Measurements from ENCODE around the gene ESRRA. TPM values are rescaled to one million over a fixed set of nuclear protein-coding genes. Genes with fewer than 3 reads are reported as not detected.

ESRRA gene
- total RNA-seq, 5 donors from 2014 or later (not counting 1 experiment from before 2014, with no cell fraction given) = 20.2 to 43.1 (median 39.7) TPM

DNA sequence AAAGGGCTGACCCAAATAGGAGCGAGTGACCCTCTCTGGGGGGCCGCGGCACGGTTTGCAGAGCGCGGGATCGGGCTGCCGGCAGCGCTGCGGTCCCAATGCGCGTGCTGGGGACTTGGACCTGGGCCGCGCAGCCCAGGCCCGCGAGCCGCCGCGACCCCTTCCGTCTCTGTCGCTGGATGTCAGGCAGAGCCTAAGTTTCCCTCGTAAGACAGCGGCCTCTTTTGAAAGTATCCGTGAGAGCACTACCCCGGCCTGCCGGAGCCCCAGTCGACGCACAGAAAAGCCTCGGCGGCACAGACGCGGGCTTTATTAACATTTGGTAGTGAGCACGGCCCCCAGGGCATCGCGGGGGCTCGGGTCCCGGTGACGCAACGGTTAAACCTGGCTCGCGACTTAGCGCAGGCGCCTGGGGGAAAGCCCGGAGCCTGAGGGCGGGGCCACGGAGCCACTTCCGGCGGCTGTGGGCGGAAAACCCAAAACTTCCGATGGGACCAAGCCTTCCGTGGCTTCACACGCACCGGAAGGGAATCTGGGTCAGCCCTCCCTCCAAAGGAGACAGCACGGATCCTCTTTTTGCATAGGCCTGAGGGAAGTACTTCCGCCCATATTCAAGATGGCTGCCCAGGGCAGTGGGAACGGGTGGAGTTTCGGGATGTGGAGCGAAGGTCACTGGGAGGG lies 35.6 kb upstream of the ESRRA start:
- H3K9me3 ChIP-seq = no peaks in the 10 kb centered on the region
- H3K27ac Mint-ChIP-seq = peak overlapping the region; percentile 95 to 97
- peak overlapping the region; percentile 95 for H3K27ac ChIP-seq (ENCODE audit: low read length)
- DNase-seq (peak; percentile 95 to 99 (median 97)), ATAC-seq (replicated peaks in 1 of 4) (peak; percentile 73 to 80 (median 79))
- H3K4me3 ChIP-seq (ENCODE audit: control insufficient read depth in 1 of 2, extremely low read depth in 1 of 2, low read length in 1 of 2) = peak overlapping the region; percentile 88 to 90
- peak overlapping the region; percentile 92 to 95 (median 93) for H3K4me3 Mint-ChIP-seq
- no peaks in the 10 kb centered on the region for H3K27me3 Mint-ChIP-seq
- peaks cover 5 to 41% of the 10 kb centered on the region in 2 experiments for H3K4me1 ChIP-seq (ENCODE audit: control insufficient read depth in 1 of 2, extremely low read depth in 1 of 2, insufficient read depth in 2 of 2, low read length in 2 of 2)
- H3K36me3 Mint-ChIP-seq = no peaks in the 10 kb centered on the region
- ChIA-PET CTCF (interaction anchor here (0.5 to 2.5 kb wide), 8 partner anchors 15 to 519 kb away, joined by 3 to 7 read pairs (median 3); partner anchors contain the start of genes BAD (in 1 of the 2) and GPR137 (in 1 of the 2)), POLR2A (interaction anchor here in 1 of 2 donors (1.1 to 1.7 kb wide), 3 partner anchors 15 to 84 kb away, joined by 3 to 5 read pairs (median 4); partner anchors contain the start of genes PRDX5, STIP1 and TRMT112)
- no peaks in the 10 kb centered on the region for H3K27me3 ChIP-seq (replicated peaks in 1 of 2; ENCODE audit: control insufficient read depth in 2 of 2, extremely low read depth in 1 of 2, insufficient read depth in 2 of 2, low read length in 1 of 2)
- H3K9me3 Mint-ChIP-seq = no peaks in the 10 kb centered on the region
- H3K36me3 ChIP-seq (ENCODE audit: control insufficient read depth in 2 of 2, extremely low read depth in 1 of 2, insufficient read depth in 1 of 2, low read length in 1 of 2) = peaks cover 0 to 4% of the 10 kb centered on the region in 2 donors
- peaks cover 22 to 31% (median 23%) of the 10 kb centered on the region in 3 donors for H3K4me1 Mint-ChIP-seq
- WGBS (ENCODE audit: insufficient coverage) = under 1% methylated on average over 58 of the region's 58 CpGs

GRCh38 chr11:64275031-64275800 lies 30.1 kb upstream of the ESRRA start:
- Histone ChIP-seq H3K27ac (ENCODE audit: low read length) (no peak overlapping the region), H3K27me3 (replicated peaks in 1 of 2; ENCODE audit: control insufficient read depth in 2 of 2, extremely low read depth in 1 of 2, insufficient read depth in 2 of 2, low read length in 1 of 2) (no peaks in the 10 kb centered on the region), H3K4me3 (ENCODE audit: control insufficient read depth in 1 of 2, extremely low read depth in 1 of 2, low read length in 1 of 2) (no peak overlapping the region), H3K36me3 (ENCODE audit: control insufficient read depth in 2 of 2, extremely low read depth in 1 of 2, insufficient read depth in 1 of 2, low read length in 1 of 2) (peaks cover 6 to 18% of the 10 kb centered on the region in 2 donors), H3K9me3 (no peaks in the 10 kb centered on the region), H3K4me1 (ENCODE audit: control insufficient read depth in 1 of 2, extremely low read depth in 1 of 2, insufficient read depth in 2 of 2, low read length in 2 of 2) (peaks cover 0 to 19% of the 10 kb centered on the region in 2 experiments)
- ATAC-seq (replicated peaks in 1 of 4) = no peak
- ChIA-PET CTCF (no interaction called here), POLR2A (interaction anchor here in 1 of 2 donors (0.7 kb wide), 1 partner anchor 9 kb away, joined by 6 read pairs; the partner anchor contains the start of gene BAD)
- Mint-ChIP-seq H3K36me3 (peaks cover 6% of the 10 kb centered on the region), H3K27ac (no peak overlapping the region), H3K4me1 (peaks cover 5 to 9% (median 7%) of the 10 kb centered on the region in 3 donors), H3K9me3 (no peaks in the 10 kb centered on the region), H3K27me3 (no peaks in the 10 kb centered on the region), H3K4me3 (no peak overlapping the region)
- 99% methylated on average over 10 of the region's 15 CpGs for WGBS (ENCODE audit: insufficient coverage)
- no peak for DNase-seq

DNA sequence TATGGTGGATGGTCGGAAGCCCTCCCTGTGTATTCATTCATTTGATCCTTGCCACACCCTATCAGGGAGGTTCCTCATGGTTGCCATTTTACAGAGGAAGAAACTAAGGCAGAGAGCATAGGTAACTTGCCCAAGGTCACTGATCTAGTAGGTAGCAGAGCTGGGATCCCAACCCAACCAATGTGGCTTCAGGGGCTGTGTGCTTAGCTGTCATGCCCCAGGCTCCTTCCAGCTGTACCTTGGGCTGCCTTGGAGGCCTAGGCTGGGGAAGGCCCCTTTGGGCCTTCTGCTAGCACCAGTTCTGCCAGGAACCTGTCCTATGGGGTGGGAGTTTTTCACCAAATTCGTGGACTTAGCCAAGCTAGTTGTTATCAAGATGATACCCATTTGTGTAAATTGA lies 29.5 kb upstream of the ESRRA start:
- Histone ChIP-seq H3K4me1 (ENCODE audit: control insufficient read depth in 1 of 2, extremely low read depth in 1 of 2, insufficient read depth in 2 of 2, low read length in 2 of 2) (peaks cover 0 to 13% of the 10 kb centered on the region in 2 experiments), H3K4me3 (ENCODE audit: control insufficient read depth in 1 of 2, extremely low read depth in 1 of 2, low read length in 1 of 2) (no peak overlapping the region), H3K27ac (ENCODE audit: low read length) (no peak overlapping the region), H3K9me3 (no peaks in the 10 kb centered on the region), H3K27me3 (replicated peaks in 1 of 2; ENCODE audit: control insufficient read depth in 2 of 2, extremely low read depth in 1 of 2, insufficient read depth in 2 of 2, low read length in 1 of 2) (no peaks in the 10 kb centered on the region), H3K36me3 (ENCODE audit: control insufficient read depth in 2 of 2, extremely low read depth in 1 of 2, insufficient read depth in 1 of 2, low read length in 1 of 2) (peaks cover 6 to 18% of the 10 kb centered on the region in 2 donors)
- POLR2A ChIA-PET = no interaction called here
- H3K36me3 Mint-ChIP-seq = peaks cover 6% of the 10 kb centered on the region
- H3K4me3 Mint-ChIP-seq = no peak overlapping the region
- H3K27ac Mint-ChIP-seq = no peak overlapping the region
- ATAC-seq (replicated peaks in 1 of 4) = no peak
- H3K27me3 Mint-ChIP-seq = no peaks in the 10 kb centered on the region
- H3K4me1 Mint-ChIP-seq = peaks cover 4 to 6% (median 5%) of the 10 kb centered on the region in 3 donors
- CTCF ChIA-PET = no interaction called here
- no peaks in the 10 kb centered on the region for H3K9me3 Mint-ChIP-seq
- no peak for DNase-seq
- WGBS (ENCODE audit: insufficient coverage) = no CpG with 5 or more reads among the region's 2 CpGs

DNA sequence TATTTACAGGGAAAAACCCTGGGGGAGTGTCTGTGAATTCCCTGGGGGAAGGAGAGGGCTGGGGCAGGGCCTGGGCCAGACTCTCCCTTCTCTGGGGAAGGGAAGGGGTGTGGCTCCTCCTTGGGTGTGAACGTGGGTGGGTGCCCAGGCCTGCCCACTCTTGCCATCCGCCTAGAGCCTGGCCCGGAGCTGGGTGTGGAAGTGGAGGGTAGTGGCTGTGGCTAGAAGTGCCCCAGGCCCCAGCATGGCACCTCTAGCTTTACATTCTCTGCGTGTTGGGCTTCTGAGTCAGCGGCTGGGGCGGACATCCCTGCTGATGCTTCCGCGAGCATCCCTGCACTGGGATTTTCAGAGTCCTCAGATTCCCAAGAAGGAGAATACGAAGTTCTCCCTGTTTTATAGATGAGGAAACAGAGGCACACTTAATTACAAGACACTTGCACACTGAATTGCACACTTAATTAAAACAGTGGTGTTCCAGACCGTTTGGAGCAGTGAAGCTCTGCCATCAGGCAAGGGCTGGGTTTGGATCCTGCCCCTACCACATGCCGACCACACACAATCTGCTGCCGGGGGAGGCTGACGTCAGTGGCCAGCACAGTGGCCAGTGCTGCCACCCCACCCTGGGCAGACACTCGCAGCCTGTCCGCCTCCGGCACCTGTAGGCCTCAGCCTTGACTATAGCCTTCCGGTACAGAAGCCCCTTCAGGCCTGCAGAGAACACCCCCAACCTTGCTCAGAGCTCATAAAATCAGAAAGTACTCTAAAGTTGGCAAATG lies 28.5 kb upstream of the ESRRA start:
- DNase-seq (no peak), ATAC-seq (replicated peaks in 1 of 4) (no peak)
- Mint-ChIP-seq H3K9me3 (no peaks in the 10 kb centered on the region), H3K36me3 (peaks cover 11% of the 10 kb centered on the region), H3K27me3 (no peaks in the 10 kb centered on the region), H3K4me3 (no peak overlapping the region), H3K4me1 (peaks cover 2 to 8% (median 6%) of the 10 kb centered on the region in 3 donors), H3K27ac (no peak overlapping the region)
- Histone ChIP-seq H3K27me3 (replicated peaks in 1 of 2; ENCODE audit: control insufficient read depth in 2 of 2, extremely low read depth in 1 of 2, insufficient read depth in 2 of 2, low read length in 1 of 2) (no peaks in the 10 kb centered on the region), H3K9me3 (no peaks in the 10 kb centered on the region), H3K27ac (ENCODE audit: low read length) (no peak overlapping the region), H3K4me1 (ENCODE audit: control insufficient read depth in 1 of 2, extremely low read depth in 1 of 2, insufficient read depth in 2 of 2, low read length in 2 of 2) (peaks cover 0 to 7% of the 10 kb centered on the region in 2 experiments), H3K36me3 (ENCODE audit: control insufficient read depth in 2 of 2, extremely low read depth in 1 of 2, insufficient read depth in 1 of 2, low read length in 1 of 2) (peaks cover 6 to 18% of the 10 kb centered on the region in 2 donors), H3K4me3 (ENCODE audit: control insufficient read depth in 1 of 2, extremely low read depth in 1 of 2, low read length in 1 of 2) (no peak overlapping the region)
- CTCF ChIA-PET = interaction anchor here in 1 of 2 donors (0.6 kb wide), 1 partner anchor 129 kb away, joined by 3 read pairs; no protein-coding TSS in a partner anchor
- 95% methylated on average over 16 of the region's 17 CpGs for WGBS (ENCODE audit: insufficient coverage)
- POLR2A ChIA-PET = no interaction called here

- Histone ChIP-seq H3K27me3 (replicated peaks in 1 of 2; ENCODE audit: control insufficient read depth in 2 of 2, extremely low read depth in 1 of 2, insufficient read depth in 2 of 2, low read length in 1 of 2) (no peaks in the 10 kb centered on the region), H3K36me3 (ENCODE audit: control insufficient read depth in 2 of 2, extremely low read depth in 1 of 2, insufficient read depth in 1 of 2, low read length in 1 of 2) (peaks cover 2 to 25% of the 10 kb centered on the region in 2 donors), H3K27ac (ENCODE audit: low read length) (no peak overlapping the region), H3K4me1 (ENCODE audit: control insufficient read depth in 1 of 2, extremely low read depth in 1 of 2, insufficient read depth in 2 of 2, low read length in 2 of 2) (peaks cover 0 to 12% of the 10 kb centered on the region in 2 experiments), H3K9me3 (no peaks in the 10 kb centered on the region), H3K4me3 (ENCODE audit: control insufficient read depth in 1 of 2, extremely low read depth in 1 of 2, low read length in 1 of 2) (no peak overlapping the region)
- H3K27me3 Mint-ChIP-seq = no peaks in the 10 kb centered on the region
- peaks cover 10 to 14% (median 13%) of the 10 kb centered on the region in 3 donors for H3K4me1 Mint-ChIP-seq
- CTCF ChIA-PET = interaction anchor here (0.7 to 0.9 kb wide), 2 partner anchors 69 to 93 kb away, joined by 4 read pairs; partner anchors contain the start of gene STIP1 (in 1 of the 2)
- peaks cover 11% of the 10 kb centered on the region for H3K36me3 Mint-ChIP-seq
- POLR2A ChIA-PET = no interaction called here
- 87% methylated on average over 4 of the region's 8 CpGs for WGBS (ENCODE audit: insufficient coverage)
- H3K4me3 Mint-ChIP-seq = no peak overlapping the region
- H3K9me3 Mint-ChIP-seq = no peaks in the 10 kb centered on the region
- no peak for ATAC-seq (replicated peaks in 1 of 4)
- no peak overlapping the region for H3K27ac Mint-ChIP-seq
- DNase-seq = no peak
Observed at GRCh38 chr11:64278576-64279190, 26.6 kb upstream of the ESRRA start.

All from T-cell (primary cell).